Fibroblast of villous mesenchyme (primary cell): Measurements from ENCODE around the gene OR13J1. TPM values are rescaled to one million over a fixed set of nuclear protein-coding genes. Genes with fewer than 3 reads are reported as not detected.

Source experiments
- DNase-seq: peaks from one replicate; pipeline ENCODE4 v3.0.0-alpha.2; 2010; ENCODE audit warnings: low read depth
- H3K4me3 ChIP-seq: 2 replicates; pipeline ENCODE4 v1.5.1; 2011; ENCODE audit warnings: low read depth, mild to moderate bottlenecking, low read length
- CTCF ChIP-seq: IDR thresholded peaks from 2 replicates; pipeline ENCODE4 v1.5.1; 2012; ENCODE audit warnings: low read depth, mild to moderate bottlenecking, low read length; ENCODE audit not compliant: insufficient read depth
- total RNA-seq: library from RNA; depleted of rRNA; stranded (reverse); fragments of >200 nt; gene quantifications from 2 replicates; pipeline ENCODE4 v1.2.3, GENCODE V29; 2012

The OR13J1 gene
- total RNA-seq, 1 donor, result not detected

GRCh38 chr9:35882263-35882848 is 12.2 kb upstream of the OR13J1 start:
- no peak overlapping the region for H3K4me3 ChIP-seq
- peak; percentile 78 for DNase-seq
- peak; percentile 99 for TF ChIP-seq CTCF

GRCh38 chr9:35872505-35872904 is 2.3 kb upstream of the OR13J1 start:
- no peak for DNase-seq
- TF ChIP-seq CTCF, result no peak
- H3K4me3 ChIP-seq, result no peak overlapping the region

GRCh38 chr9:35871545-35871944 is 1.3 kb upstream of the OR13J1 start:
- no peak for TF ChIP-seq CTCF
- no peak for DNase-seq
- no peak overlapping the region for H3K4me3 ChIP-seq

GRCh38 chr9:35869621-35870216 is 482 bp downstream of the OR13J1 start:
- no peak for TF ChIP-seq CTCF
- no peak overlapping the region for H3K4me3 ChIP-seq
- no peak for DNase-seq

- H3K4me3 ChIP-seq, result no peak overlapping the region
- no peak for TF ChIP-seq CTCF
- DNase-seq, result no peak
Observed at GRCh38 chr9:35868933-35869332, 1.3 kb downstream of the OR13J1 start.

- DNase-seq, result no peak
- no peak overlapping the region for H3K4me3 ChIP-seq
- TF ChIP-seq CTCF, result no peak
Observed at GRCh38 chr9:35867538-35867937, 2.7 kb downstream of the OR13J1 start.
